GM21619 (cell line): ENCODE data around the gene FBXW8.

Source experiments
- ATAC-seq: cut with Tn5 transposase; IDR thresholded peaks from one replicate; pipeline ENCODE4 v1.9.1; 2021; ENCODE audit not compliant: unreplicated experiment

Gene FBXW8, protein sequence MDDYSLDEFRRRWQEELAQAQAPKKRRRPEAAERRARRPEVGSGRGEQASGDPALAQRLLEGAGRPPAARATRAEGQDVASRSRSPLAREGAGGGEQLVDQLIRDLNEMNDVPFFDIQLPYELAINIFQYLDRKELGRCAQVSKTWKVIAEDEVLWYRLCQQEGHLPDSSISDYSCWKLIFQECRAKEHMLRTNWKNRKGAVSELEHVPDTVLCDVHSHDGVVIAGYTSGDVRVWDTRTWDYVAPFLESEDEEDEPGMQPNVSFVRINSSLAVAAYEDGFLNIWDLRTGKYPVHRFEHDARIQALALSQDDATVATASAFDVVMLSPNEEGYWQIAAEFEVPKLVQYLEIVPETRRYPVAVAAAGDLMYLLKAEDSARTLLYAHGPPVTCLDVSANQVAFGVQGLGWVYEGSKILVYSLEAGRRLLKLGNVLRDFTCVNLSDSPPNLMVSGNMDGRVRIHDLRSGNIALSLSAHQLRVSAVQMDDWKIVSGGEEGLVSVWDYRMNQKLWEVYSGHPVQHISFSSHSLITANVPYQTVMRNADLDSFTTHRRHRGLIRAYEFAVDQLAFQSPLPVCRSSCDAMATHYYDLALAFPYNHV

DNA sequence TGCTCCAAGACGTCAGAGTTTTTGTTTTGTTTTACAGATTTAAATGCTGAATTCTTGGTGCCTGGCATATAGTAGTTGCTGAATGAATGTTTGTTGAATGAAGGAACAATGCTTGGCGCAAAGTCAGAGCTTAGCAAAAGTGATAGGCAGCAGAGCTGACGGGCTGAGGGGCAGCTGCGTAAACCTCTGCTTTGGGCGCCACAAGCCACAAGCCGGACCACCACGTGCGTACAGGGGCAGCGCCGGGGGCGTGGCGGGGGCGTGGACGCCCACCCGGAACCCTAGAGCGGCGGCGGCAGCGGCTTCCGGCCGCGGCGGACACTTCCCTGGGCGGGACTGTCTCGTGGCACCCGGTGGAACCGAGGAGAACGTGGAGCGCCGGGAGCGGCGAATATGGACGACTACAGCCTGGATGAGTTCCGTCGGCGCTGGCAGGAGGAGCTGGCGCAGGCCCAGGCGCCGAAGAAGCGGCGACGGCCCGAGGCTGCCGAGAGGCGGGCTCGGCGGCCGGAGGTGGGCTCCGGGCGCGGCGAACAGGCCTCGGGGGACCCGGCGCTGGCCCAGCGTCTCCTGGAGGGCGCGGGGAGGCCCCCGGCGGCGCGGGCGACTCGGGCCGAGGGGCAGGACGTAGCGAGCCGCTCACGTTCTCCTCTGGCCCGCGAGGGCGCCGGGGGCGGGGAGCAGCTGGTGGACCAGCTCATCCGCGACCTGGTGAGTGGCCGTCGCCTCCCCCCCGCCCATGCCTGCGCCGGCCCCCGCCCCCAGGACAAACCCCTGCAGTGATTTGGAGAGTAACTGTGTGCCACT lies at the start of gene FBXW8:
Gene FBXW8, plus strand, starts transcription at position 306 of the 807 bp plus-strand sequence. Its CDS starts 88 bp downstream, at position 394.
- peak; percentile 94 for ATAC-seq

DNA sequence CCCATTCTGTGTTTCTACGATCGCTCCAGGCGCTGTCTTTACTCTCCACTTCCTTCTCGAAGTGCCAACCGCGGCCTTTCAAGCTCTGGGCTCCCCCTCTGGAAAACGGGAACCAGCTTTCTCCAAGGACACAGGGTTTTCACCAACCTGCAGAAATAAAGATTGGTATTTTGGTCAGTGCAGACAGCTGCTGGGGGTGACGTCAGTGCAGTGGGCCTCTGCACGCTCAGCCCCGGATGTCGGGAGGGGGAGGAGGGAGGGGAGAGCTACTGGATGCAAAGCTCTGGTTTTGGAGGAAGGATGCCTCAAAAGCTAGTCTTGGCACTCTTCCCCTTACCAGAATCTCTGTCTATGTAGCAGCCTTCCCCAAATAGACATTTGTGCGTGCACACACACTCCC lies 49.4 kb upstream of the FBXW8 start:
- peak; percentile 89 for ATAC-seq

DNA sequence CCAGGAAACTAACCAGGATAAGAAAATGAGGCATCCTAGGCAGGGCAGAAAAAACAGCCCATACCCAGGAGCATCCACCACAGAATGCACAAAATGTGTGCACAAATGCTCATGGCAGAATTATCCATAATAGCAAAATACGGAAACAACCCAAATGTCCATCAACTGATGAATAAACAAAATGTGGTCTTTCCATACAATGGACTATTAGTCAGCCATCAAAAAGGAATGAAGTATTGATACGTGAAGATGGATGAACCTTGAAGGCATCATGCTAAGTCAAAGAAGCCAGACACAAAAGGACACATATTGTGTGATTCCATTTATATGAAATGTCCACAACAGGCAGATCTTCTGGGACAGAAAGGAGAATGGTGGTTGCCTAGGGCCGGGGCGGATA lies 48.6 kb upstream of the FBXW8 start:
- no peak for ATAC-seq

DNA sequence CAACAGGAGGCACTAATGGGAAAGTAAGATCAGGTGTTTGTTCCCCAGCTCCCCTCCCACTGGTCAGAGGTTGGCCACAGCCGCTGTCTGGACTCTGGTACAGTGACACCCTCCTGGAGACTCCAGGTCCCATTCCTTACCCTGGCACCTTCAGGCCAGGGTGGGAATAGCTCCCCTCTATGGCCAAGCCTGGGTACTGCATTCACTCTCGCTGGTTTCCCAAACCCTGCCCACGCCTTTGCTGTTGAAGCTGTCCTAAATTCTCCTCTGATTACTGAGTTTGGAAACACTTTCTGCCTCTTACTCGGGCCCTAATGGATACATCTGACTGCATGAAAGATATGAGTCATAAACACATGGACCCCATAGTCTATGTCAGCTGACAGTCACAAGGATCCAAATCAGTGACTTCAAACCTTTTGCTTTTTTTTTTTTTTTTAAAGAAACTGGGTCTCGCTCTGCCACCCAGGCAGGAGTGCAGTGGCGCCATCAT lies 47.4 kb upstream of the FBXW8 start:
- no peak for ATAC-seq

DNA sequence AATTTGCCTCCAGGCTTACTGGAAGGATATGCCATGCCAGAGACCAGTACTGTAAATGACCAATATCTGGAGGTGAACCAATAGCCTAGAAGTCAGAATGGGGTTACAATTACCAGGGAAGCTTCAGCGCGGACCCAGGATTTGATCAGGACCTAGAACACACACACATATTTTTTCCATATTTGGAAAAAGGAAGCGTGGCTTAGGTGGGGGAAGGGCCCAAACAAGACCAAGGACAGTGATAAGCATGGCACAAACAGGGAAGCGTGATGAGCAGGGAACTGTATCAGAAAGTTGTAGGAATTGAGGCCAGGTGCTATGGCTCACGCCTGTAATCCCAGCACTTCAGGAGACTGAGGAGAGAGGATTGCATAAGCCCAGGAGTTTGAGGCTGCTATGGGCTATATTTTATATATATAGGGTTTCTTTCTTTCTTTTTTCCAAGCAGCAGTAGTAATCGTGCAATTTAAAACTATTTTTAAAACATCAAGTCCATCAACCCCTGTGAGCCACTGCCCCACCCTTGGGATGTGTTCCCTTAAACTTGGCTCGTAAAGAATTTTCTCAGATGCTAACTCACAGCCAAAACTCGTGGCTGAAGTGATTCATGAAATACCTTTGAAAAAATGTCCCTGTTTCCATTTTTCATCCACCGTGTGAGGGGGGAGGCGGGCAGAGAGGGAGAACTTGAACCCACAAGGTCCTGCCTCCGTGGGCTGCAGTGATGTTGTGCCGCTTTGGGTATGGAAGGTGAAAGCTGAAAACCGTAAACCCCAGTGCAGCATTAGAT lies 46.2 kb upstream of the FBXW8 start:
- ATAC-seq, result no peak

DNA sequence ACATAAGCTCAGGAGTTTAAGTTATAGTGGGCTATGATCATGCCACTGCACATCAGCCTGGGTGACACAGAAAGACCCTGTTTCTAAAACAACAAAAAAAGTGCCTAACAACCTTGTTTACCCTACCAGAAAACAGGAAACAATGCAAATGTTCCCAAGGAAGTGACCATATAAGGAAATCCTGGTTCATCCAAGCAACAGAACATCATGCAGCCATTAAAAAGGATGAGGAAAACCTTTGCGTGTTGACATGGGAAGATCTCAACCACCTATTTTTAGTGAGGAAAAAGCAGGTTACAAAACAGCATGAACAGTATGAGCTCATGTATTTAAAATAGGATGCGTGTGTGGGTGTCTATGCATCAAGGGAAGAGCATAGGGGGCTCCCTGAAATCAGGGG lies 43.2 kb upstream of the FBXW8 start:
- ATAC-seq, result no peak

DNA sequence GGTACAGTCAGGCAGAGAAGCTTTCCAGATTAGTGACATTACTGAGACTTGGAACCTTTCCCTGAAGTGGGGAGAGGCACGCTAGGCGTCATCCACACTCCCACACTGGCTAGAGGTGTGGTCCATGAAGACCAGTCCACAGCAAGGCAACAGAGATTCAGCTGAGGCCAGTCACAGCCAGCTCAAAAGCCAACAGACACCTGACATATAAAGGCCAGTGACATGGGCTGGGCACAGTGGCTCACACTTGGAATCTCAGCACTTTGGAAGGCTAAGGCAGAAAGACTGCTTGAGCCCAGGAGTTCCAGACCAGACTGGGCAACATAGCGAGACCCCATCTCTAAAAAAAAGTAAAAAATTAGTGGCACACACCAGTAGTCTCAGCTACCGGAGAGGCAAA lies 40.4 kb upstream of the FBXW8 start:
- ATAC-seq, result no peak

DNA sequence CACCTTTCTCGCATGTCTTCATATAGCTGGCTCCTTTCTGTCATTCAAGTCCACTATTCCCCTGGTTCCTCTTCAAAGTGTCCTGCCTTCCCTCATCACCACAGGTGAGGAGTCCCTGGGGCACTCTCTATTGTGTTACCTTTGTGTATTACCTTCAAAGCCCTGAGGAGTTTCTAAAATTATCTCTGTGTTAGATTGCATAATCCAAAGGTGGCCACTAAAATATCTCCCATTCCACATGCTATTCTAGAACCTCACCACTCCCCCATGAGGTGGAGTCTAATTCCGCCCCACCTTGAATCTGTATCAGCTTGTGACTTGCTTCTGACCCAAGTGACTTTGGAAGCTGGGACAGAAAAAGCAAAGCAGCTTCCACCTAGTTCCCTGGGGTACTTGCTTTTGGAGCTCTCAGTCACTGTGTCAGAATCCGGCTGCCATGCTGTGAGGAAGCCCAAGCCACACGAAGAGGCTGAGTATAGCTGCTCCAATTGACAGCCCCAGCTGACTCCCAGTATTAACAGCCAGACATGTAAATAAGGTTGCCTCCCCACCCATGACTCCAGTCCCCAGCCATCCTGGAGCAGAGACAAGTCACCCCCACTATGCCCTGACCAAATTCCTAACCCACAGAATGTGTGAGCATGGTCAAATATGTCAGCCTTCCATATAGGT lies 36.3 kb upstream of the FBXW8 start:
- no peak for ATAC-seq

DNA sequence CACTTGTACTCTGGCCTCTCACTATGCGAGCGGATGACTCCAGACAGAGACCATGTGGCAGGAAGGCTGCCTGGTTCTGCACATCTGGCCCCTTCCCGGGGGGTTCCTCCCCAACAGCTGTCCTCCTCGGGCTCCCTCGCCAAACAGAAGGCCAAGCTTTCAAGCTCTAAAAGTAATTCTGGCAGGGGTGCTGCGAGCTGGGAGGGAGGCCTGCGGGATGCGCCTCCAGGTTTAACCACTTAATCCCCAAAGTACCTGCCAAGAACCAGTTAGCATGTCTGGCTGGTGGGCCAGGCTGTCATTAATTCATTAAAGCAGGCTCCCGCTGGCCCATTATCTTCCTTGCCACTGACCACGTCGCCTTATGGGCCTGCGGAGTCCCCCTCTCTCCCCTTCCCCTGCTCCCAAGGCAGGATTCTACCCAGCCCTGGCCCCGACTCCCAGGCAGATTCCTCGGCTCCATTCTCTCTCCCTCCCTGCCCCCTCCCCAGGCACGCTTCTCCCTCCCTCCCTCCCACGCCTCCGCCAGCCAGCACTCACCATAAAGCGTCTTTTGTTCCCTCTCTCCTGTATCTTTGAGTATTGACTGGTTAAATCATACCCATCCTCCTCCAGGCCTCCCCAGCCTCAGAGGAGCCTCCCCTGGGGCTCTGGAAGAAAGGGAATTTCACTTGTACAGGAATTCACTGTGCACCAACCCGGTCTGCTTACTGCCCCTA lies 34.4 kb upstream of the FBXW8 start:
- ATAC-seq, result no peak

DNA sequence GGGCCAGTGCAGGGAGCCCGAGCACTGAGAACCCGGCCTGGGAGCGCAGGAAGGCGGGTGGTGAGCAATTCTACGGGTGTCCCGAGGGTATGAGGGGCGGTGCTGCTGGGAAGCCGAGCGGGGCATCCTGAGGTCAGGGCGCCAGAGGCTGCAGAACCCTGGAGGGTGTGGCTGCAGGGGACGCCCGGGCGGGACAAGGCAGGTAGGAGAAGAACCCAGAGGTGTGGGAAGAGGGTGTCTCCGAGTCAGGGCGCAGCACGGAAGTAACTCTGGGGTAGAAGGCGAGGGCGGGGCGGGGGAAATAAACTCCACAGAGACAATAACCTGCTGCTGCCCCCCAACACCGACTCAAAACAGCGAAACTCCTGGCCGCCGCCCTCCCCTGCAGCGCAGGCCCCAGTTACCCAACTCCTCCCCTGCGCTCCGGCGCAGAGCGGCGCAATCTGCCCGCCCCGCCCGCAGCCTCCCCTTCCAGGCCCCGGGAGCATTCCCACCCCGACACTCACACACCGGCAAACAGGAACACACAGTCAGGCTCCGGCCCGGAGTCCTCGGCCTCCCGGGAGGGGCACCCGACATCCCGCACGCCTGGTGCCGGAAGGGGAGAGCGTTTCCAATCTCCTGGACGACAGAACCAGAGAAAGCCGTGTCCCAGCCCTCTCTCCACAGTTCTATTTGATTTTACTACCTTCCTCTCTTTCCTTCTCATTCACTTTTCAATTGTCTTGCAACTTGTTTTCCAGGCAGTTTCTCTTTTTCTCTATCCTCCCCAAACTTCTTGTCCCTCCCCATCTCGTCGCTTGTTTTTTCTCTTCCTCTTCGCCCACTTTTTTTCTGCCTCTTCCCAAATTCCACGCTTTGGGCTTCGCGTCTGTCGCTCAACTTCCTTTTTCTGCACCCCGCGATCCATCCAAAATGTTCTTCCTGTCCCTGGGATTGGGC lies 31.9 kb upstream of the FBXW8 start:
- ATAC-seq, result no peak

DNA sequence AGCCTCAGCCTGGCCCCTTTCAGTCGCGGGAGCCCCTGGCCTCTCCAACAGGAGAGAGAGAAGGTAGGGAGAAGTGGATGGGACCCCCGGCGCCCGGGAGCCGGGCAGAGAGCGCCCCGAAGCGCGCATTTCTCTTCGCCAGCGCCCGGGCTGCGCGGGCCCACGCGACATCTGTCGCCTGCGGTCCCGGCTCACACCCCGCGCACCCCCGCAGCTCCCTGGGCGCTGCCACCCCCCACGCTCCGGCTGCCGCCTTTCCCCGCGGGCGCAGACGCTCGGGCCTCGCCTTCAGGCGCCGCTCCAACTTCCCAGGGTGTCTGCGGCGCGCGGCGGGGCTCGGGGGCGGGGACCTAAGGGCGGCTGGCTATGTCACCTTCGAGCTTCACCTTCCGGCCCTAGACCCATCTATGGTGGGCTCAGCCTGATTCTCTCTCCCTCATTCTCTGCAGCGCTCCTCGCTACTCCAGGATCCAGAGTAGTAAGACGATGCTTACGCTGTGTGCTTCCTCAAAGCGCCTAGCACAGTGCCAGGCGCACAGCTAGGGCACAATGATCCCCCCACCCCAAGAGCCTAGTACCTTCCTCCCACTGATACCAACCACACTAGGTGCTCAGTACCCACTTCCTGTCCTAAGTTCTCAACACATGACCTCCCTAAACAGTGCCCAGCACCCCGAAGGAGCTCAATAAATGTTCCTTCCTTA lies 31.1 kb upstream of the FBXW8 start:
- no peak for ATAC-seq

DNA sequence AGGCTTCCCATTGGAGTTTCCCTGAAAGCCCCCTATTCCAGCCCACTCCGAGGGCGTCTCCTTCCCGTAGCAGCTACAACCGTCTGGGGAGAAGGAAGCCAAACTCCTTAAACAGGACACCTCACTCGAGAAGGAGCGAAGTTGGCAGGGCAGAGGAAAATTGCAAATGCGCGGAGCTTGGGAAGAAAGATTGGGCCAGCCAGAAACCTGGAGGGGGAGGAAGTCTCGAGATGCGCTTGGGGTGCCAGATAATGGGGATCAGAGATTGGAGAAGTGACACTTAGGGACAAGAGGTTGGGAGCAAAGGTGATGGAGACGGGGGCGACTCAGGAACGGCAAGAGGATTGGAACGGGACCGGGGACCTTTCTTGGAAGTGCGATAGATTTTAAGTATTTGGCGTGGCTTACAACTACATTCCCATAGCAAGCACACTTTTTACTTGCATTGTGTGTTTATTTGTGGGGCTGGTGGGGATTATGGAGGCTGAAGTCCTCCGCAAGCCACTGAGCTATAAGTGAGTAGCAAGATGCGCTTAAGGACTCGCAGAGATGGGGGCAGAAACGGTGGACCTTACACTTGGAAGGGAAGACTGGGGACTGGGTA lies 30.4 kb upstream of the FBXW8 start:
- ATAC-seq, result no peak

DNA sequence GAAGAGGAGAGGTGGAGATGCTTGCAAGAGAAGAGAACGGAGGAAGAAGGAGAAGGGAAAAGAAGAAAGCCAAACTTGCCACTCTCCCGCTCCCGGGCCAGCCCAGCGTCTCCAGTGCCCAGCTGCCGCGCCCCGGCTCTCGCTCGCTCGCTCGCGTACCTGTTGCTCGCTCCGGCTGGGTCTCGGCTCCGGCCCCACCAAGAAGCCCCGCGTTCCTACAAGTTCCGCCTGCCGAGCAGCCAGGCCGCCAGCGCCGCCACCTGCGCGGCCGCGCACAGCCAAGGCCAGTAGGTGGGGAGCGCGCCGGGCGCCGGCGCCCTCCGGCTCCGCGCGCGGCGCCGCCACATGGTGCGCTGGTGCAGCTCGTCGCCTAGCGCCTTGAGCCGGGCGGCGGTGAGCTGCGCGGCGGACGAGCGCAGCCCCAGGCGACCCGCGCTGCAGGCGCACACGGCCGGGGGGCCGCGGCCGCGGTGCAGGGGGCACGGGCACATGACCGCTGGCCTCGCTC lies 29.9 kb upstream of the FBXW8 start:
- ATAC-seq, result peak; percentile 60

DNA sequence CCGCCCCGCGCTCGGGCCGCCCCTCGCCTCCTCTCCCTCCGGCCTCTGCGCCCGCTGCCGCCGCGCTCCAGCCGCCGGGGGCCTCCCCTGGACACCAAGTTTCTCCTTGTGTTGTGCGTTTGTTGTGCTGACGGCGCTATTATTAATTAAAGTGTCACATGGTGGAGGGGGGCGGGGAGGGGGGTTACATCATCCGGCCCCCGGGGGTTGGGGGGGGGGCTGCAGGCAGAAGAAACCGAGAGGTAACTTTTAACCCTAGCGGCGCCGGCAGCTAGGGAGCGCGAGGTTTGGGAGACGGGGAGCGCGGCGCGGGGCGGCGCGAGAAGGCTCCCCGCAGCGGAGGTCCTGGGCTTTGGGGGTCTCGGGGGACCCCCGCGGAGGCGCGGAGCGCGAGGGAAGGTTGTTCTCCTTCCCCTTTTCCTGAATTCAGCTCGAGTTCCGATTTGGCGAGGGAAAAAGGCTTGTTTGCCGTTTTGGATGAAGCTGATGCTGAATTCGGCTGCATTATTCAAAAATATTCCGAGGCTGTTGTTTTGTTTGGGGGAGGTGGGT lies 29.3 kb upstream of the FBXW8 start, which contains the start of gene HRK:
Gene HRK, minus strand, starts transcription at position 117 of the 552 bp plus-strand sequence. CDS start 134 bp downstream, outside the sequence.
- peak; percentile 15 for ATAC-seq

DNA sequence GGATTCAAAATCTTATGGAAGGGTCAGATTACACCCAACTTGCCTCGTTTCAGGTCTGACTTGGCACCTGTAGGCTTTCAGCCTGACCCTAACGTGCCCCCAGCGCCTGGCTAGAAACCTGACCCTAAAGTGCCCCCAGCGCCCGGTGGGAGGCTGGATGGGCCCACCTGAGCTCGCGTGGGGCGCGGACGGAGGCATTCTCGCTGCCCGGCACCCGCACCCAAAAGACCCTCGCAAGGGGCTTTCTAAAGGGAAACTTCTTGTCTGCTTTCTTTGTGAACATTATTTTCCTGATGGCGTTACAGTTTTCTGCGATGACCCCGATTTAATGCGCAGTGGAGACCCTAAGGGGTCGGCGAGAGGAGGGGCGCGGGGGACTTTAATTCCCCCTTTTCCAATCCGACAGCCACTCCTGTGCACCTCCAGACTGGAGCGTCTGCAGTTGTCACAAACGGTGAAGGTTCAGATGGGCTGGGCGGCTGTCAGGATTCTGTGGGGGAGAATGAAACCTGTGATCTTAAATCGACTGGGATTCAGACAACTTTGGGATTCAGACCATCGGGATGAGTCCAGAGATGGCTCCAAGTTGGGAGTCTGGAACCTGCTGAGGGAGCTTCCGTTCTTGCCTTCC lies 28.8 kb upstream of the FBXW8 start:
- ATAC-seq, result no peak

DNA sequence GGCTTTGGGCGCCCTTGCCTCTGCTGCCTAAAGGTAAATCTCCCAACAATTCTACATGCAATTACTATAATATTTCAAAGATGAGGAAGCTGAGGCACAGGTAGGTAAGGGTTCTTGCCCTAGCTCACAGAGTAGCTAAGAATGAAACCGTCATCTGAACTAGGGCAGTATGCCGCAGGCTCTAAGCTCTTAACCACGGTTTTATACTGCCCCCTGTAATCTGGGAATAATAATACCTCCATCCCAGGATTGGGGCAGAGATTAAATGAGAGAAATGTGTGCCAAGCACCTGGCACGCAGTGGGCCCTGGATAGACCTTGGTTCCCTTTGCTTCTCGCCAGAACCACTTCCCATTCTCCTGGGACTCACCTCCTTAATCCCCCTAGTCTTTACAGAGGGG lies 28.0 kb upstream of the FBXW8 start:
- ATAC-seq, result no peak
